OCI-M1 (cell line): ENCODE data around the gene SH3TC1.
A peak's percentile ranks its signal among the peaks of the same experiment; 100 is the strongest.

Experiments
- DNase-seq: peaks from one replicate; lab custom pipeline; 2025; lab: John Stamatoyannopoulos, UW

The SH3TC1 gene

DNA sequence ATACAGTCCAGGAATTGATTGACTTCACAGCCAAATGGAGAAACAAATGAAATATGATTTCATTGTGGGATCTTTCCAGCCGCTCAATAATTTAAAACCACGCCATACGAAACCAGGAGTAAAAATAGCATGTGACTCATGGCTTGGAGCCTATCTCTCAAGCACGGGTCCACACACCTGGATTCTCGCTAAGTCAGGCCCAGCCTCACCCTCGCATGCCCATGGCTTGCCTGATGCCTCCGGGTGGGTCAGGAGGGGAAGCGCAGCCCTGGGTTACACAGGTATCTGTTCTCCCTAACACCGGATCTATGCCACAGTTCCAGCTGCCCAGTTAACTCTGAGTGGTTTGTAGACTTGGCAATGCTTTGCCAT, 34.9 kb upstream of the SH3TC1 start:
- no peak for DNase-seq

DNA sequence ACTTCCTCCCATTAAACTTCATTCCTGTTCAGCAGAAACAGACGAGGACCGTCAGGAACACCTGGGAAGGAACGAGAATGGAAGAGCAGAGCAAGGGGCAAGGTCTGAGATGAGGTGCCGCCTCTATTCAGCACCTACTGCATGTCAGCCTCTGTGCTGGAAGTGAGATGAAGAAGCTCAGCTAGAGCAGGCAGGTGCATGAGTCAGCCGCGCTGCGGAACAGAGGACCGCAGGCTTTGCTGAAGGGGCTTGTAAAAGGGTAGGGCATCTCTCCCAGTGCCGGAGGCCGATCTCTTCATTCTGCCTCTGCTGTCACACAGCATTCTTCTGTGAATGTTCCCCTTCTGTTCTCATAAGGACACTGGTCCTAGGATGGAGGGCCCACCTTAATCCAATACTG, 34.4 kb upstream of the SH3TC1 start:
- no peak for DNase-seq

DNA sequence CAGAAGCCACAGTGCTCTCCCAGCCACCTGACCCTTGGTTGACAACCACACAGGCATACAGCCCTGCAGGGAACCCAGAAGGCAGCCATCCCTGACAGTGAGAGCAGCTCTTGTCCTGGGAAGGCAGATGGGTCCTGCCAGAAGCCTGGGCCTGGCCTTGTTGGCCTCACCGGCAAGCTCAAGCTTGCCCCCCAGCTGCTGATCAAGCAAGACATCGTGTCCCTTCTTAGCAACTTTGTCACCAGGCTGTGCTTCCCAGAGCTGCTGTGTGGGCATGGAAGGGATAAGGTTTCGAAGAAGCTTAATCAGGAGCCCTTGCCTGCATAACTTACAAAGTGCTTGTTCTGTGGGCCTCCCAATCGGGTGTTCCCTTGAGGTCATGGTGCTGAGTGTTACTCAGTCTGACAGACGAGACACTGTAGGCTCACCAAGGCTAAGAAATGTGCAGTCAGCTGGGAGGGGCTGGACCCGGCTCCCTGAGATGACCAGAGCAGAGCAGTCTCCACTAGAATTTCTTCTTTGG, 33.7 kb upstream of the SH3TC1 start:
- no peak for DNase-seq

DNA sequence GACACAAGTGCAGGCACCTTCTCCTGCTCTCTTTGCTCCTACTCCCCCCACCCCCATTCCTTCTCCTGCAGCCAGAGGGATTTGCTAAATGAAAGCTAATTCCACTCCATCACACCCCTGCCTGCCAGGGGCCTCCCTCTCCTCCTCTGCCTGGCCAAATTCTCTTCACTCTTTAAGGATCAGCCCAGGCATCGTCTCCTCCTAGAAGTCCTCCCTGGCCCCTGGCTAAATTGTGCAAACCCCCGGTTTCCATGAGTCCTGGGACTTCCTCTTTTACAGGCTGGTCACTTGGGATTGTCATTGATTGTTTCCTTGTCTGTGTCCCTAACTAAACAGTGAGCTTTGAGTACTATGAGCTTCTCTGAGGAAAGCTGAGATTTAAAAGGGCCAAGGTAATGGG, 31.8 kb upstream of the SH3TC1 start:
- DNase-seq: peak; percentile 9

- DNase-seq: no peak
These were observed 31.3 kb upstream of the SH3TC1 start for GRCh38 chr4:8167815-8168214.

DNA sequence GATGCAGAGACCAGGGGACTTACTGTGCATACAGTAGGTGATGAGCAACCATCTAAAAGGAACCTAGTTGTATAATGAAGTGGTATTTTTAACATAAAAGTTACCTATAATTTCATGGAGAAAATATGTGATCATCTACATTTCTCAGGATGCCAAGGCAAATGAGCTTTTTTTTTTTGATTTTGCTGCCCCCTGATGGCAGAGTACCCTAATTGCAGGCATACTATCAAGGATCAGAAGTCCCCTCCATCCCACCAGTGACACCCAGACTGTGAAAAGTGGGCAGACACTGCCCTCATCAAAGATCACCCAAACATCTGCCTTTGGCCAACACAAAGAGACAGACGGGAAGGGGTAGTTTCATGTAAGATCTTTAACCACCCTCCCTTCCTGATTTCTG, 30.9 kb upstream of the SH3TC1 start:
- no peak for DNase-seq

DNA sequence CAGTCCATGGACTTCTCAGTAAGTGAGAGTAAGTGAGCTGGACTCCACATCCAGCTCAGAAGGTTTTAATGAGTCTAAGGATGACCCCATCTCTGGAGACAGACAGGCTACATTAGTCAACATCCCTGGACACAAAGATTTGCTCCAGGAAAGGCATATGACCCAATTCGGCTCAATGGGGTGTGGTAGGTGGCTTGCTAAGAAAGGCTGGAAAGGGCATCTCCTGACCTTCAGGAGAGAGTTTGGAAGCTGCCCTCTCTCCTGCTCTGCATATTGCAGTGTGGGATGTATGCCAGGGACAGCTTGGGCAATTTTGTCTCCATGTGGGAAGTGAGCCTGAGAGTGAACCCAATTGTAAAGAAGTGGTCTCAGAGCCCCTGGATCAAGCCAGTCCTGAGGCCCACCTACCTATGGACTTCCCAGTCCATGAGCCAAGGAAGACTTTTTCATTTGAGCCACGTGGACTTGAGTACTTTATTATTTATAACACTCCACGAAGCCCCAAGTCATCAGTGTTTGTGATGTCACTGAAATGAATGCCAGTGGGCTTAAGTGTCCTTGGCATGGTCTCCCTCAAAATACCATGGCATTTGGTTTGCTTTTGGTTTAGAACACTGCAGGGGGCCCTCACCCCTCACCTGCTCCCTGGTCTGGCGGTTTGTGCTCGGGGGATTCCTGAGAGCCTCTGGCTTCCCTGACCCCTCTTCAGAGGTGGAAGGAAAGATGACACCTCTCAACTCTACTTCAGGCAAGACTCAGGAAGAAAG, 30.1 kb upstream of the SH3TC1 start:
- no peak for DNase-seq

DNA sequence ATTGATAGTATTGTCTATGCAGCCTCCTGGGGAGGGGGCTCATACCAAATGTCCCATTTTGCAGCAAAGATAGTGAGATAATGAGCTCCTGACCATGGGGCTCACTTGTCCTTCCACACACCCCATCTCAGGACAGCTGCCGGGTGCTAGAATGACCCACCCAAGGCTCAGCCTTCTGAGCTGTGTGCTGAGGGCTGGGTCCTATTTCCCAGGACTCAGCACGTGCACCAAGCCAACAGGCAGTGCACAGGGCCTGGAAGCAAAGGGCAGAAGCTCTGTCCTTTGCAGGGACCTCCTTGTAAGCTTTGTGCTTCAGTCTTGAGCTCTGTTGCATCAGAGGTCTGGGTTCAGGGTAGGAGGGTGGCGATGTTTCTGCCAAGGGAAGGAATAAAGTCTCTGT, 29.3 kb upstream of the SH3TC1 start:
- no peak for DNase-seq

GRCh38 chr4:8170341-8170740, 28.7 kb upstream of the SH3TC1 start:
- no peak for DNase-seq

DNA sequence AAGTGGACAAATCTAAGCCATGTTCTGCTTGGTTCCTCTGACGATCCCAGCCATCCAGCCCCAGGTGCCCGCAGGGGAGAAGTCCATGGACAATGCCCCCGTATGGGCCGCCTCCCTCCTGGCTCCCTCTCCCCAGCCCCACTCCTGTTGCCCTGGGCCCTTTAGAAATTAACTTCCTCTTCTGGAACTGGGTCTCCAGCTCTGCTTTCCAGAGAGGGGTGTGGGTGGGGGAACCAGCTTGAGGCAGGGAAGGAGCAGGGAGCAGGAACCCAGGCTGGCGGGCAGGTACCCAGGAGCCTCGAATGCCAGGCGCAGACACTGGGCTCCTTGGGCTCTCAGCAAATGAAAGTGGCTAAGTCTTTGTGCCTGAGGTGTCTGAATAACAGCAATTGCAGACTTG, 27.8 kb upstream of the SH3TC1 start:
- no peak for DNase-seq

GRCh38 chr4:8171984-8172924, 26.8 kb upstream of the SH3TC1 start:
- no peak for DNase-seq

GRCh38 chr4:8173492-8174242, 25.4 kb upstream of the SH3TC1 start:
- no peak for DNase-seq

DNA sequence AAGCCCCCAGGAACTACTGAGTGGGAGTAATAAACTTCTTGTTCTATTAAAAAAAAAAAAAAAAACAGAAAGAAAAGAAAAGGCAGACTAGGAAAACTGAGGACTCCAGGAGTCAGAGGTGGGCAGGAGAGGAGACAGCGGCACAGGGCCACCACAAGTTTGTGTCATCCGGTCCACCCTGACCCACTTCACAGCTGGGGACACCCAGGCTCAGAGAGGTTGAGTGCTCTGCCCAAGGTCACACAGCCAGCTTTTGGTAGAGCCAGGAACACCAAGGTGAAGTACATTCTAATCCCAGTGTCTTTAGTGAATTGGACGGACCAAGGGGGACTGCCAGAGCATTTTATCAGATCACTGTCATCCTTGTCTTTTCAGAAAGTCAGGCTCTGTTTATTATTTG, 24.1 kb upstream of the SH3TC1 start:
- no peak for DNase-seq

- DNase-seq: no peak
These were observed 23.4 kb upstream of the SH3TC1 start for GRCh38 chr4:8175686-8176085.

DNA sequence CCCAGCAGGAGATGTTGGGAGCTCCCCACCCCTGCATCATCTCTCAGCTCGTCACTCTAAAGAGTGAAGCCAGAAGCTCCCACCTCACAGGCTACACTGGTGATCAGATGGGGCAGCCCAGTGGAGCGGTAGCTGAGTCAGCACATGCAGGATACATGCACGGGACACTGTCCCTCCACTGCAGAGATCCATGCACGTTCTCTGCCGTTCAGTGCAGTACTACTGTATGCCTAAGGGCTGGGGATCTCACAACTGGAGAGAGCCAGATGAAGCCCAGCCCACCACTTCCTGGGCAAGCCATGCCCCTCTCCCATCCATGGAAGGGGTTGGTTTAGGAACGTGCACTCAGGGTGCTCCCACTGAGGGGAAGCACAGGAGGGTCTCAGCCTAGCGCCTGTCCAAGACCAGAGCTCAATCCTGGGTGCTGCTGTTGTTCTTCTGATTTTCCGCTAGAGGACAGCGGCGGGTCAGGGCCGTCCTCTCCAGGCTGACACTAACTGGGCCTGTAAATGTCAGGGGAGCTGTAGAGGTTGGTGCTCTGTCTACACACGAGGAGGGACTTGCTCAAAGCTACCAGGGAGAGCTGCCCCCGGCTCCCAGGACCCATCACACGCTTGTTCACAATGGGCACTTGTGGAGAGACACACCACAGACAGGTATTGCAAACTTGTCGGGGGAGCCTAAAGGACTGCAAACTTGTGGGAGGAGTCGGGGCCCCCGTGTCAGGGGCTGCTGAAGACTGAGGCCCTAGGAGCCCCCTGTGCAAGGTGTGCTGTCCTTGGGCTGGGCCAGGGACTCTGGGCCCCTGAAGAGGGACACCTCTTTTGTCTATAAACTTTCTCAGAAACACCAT, 22.3 kb upstream of the SH3TC1 start:
- peak; percentile 49 for DNase-seq

DNA sequence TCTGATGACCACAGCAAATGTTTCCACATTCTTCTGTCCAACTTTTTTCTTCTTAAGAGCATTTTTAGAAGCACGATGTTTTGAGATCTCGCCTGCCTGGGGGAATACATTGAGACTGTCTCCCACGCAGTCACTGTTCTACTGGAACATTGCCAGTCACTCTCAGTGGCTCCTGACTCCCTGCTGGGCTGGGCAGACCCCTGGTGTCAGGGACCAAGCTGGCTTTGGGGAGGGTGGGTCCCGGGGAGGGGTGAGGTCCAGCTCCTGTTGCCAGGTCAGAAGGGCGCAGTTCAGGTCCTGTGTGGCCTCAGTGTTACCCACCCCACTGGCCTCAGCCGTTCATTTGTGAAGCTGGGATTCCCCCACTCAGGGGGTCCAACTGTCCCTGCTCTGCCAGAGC, 21.5 kb upstream of the SH3TC1 start:
- DNase-seq: no peak

DNA sequence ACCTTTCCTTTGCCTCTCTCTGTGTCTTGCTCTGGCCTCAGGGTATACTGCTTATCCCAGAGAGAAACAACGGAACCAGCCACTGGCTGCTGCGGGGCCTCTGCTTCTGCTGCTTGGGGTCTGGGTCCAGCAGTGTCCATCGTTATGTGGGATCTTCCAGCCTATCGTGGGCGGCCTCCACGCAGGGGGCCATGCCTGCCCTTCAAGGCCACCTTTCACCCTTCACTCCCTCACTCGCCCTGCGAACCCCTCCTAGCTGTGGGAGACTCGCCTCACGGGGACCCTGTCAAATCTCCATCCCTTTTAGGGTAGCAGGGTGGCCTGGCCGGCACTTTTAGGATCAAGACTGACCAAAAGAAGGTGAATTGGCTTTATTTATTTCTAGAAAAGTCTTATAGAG, 21.1 kb upstream of the SH3TC1 start:
- no peak for DNase-seq

DNA sequence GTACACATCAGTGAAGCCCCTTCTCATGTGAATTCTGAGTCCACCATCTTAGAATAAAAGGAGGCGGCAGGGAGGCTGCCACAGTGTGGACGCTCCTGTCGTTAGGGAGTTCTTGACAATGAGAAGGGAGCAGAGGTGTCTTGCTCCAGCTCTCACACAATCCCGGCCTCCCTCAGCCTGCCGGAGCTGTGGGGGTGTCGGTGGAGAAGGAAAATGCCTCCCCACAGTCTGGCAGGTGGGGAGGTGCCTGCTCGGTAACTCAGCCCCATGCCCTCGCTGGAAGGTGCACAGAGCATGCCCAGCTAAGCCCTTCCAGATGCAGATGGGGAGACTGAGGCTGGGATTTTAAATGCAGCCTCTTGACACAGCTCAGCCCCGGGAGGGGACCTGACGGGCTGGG, 20.0 kb upstream of the SH3TC1 start:
- no peak for DNase-seq

DNA sequence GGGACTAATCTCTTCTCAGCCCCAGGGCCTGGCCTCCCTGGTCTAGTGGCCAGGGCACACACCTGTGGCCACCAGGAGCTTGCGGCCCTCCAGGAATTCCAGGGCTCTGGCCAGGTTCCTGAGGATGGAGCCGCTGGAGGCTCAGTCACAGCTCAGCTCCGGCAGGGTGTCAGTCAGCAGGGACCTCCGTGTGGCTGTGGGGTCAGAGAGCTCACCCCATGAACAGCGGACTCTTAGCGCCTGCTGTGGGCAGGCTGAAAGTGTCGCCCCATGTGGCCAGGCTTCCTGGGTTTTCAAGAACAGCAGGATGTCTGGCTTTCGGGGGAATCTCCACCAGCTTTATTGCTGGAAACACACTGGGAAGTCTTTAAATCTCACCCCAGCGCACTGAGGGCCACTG, 19.3 kb upstream of the SH3TC1 start:
- DNase-seq: no peak

GRCh38 chr4:8180310-8181093, 18.6 kb upstream of the SH3TC1 start:
- no peak for DNase-seq

DNA sequence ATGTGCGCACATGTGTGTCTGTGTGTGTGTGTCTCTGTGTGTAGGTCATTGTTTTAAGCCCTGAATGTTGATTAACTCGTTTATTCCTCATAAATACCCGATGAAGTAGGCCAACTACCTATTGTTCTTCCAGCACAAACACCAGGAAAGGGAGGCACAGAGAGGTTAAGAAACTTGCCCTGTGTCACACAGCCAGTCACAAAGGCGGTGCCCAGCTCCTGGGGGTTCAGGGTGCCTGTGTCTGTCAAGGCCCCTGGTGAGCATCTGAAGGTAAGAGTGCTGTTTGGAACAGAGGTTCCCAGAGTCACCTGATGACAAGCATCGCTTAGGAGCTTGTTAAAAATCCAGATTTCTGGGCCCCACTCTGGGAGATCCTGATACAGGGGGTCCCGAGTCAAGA, 18.0 kb upstream of the SH3TC1 start:
- DNase-seq: no peak
